Jurkat, Clone E6-1 (cell line): ENCODE data around the gene NR1H2.
"Not testable (repeated sequence)": the region's sequence is repeated elsewhere in the genome, so short reads cannot be mapped to it uniquely, and the experiment has no call there.

Experiments
- DNase-seq: peaks from one replicate; pipeline ENCODE4 v3.0.0-alpha.2; 2011; ENCODE audit warnings: low read depth, low spot score
- H3K4me3 ChIP-seq: 2 replicates; pipeline ENCODE4 v1.5.1; 2011; ENCODE audit warnings: mild to moderate bottlenecking, low read length, control low read depth, moderate library complexity

NR1H2 gene

GRCh38 chr19:50371914-50372475, 4.3 kb upstream of the NR1H2 start:
- H3K4me3 ChIP-seq, result no peak overlapping the region
- DNase-seq, result no peak

DNA sequence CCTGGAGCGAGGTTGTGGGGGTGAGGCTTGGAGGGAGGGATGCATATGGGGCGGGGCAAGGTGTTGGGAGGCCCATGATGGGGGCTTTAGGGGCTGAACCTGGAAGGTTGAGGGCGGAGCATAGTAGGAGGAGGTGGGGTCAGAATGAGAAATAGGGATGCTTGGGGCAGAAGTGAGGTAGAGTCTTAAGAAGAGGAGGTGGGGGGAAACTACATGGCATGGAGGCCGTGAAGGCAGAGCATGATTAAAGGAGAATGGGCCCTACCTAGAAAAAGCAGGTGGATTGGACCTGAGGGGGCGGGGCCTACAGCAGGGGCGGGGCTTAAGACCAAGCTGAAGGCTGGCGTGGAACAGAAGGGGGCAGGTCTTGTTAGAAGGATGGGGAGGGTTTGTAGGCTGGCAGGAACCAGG, 799 bp downstream of the NR1H2 start:
- H3K4me3 ChIP-seq, result peak overlapping the region; percentile 37

DNA sequence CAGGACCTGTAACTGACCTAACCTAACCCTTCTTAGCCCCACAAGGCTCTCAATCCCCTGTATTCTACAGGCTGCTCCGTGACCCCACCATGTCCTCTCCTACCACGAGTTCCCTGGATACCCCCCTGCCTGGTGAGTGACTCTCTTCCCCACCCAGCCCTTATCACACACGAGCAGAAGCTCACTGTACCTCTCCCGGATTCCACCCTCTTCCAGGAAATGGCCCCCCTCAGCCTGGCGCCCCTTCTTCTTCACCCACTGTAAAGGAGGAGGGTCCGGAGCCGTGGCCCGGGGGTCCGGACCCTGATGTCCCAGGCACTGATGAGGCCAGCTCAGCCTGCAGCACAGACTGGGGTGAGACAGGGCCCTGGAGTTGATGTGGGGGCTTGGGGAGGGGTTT, 1.3 kb downstream of the NR1H2 start:
- no peak overlapping the region for H3K4me3 ChIP-seq

More for the DNA sequence above, 799 bp downstream of the NR1H2 start:
- no peak for DNase-seq

DNA sequence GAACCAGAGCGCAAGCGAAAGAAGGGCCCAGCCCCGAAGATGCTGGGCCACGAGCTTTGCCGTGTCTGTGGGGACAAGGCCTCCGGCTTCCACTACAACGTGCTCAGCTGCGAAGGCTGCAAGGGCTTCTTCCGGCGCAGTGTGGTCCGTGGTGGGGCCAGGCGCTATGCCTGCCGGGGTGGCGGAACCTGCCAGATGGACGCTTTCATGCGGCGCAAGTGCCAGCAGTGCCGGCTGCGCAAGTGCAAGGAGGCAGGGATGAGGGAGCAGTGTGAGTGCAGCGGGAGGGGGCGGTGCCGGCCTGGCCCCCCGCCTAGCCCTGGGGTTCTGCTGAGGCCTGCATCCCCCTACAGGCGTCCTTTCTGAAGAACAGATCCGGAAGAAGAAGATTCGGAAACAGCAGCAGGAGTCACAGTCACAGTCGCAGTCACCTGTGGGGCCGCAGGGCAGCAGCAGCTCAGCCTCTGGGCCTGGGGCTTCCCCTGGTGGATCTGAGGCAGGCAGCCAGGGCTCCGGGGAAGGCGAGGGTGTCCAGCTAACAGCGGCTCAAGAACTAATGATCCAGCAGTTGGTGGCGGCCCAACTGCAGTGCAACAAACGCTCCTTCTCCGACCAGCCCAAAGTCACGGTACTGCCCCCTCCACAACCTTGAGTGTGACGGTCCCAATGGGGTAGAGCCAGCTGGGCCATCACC, 2.1 kb downstream of the NR1H2 start:
- no peak overlapping the region for H3K4me3 ChIP-seq
- no peak for DNase-seq

More for the DNA sequence above, 1.3 kb downstream of the NR1H2 start:
- no peak for DNase-seq

DNA sequence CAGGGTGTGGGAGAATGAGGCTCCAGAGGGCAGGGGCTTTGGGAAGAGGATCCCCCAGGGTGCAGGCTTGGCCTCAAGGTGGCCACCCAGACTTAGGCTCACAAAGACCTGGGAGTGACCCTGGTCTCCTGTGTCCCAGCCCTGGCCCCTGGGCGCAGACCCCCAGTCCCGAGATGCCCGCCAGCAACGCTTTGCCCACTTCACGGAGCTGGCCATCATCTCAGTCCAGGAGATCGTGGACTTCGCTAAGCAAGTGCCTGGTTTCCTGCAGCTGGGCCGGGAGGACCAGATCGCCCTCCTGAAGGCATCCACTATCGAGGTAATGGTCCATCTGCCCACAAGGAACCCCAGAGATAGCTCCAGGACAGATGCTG, 2.6 kb downstream of the NR1H2 start:
- no peak overlapping the region for H3K4me3 ChIP-seq

DNA sequence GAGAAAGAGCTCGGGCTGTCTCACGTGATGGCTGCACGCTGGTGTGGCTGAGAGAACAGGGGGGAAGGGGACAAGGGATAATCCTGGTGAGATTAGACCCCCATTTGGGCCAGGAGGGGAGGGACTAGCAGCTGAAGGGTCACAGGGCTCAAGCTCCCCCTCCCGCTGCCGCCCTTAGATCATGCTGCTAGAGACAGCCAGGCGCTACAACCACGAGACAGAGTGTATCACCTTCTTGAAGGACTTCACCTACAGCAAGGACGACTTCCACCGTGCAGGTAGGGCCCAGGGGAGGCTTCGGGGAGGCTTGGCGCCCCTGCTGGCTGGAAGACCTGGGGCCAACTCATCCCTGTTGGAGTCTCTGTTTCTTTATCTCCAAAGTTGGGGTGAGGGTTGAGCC, 3.3 kb downstream of the NR1H2 start:
- no peak for DNase-seq

More for the DNA sequence above, 2.6 kb downstream of the NR1H2 start:
- no peak for DNase-seq

GRCh38 chr19:50380137-50380536, 3.9 kb downstream of the NR1H2 start:
- no peak for DNase-seq
- no peak overlapping the region for H3K4me3 ChIP-seq

More for the DNA sequence above, 3.3 kb downstream of the NR1H2 start:
- no peak overlapping the region for H3K4me3 ChIP-seq

DNA sequence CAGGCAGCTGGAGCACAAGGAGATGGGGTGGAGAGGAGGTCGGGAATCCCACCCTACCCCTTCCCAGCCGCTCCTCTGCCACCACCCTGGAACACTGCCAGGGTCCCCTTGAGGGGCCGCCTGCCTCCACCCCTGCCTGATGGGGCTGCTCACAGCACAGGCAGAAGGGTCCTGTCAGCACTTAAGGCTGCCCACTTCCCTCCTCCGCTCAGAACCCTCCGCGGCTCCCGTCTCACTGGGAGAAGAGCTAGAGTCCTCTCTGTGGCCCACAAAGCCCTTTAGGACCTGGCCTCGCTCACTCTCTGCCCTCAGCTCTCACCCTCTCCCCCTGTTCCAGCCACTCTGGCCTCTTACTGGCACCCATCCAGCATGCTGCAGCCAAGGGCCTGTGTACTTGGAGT, 4.5 kb downstream of the NR1H2 start:
- H3K4me3 ChIP-seq, result no peak overlapping the region
- DNase-seq, result no peak

- H3K4me3 ChIP-seq, result no peak overlapping the region
- no peak for DNase-seq
These were observed 5.8 kb downstream of the NR1H2 start for GRCh38 chr19:50381881-50382729.

DNA sequence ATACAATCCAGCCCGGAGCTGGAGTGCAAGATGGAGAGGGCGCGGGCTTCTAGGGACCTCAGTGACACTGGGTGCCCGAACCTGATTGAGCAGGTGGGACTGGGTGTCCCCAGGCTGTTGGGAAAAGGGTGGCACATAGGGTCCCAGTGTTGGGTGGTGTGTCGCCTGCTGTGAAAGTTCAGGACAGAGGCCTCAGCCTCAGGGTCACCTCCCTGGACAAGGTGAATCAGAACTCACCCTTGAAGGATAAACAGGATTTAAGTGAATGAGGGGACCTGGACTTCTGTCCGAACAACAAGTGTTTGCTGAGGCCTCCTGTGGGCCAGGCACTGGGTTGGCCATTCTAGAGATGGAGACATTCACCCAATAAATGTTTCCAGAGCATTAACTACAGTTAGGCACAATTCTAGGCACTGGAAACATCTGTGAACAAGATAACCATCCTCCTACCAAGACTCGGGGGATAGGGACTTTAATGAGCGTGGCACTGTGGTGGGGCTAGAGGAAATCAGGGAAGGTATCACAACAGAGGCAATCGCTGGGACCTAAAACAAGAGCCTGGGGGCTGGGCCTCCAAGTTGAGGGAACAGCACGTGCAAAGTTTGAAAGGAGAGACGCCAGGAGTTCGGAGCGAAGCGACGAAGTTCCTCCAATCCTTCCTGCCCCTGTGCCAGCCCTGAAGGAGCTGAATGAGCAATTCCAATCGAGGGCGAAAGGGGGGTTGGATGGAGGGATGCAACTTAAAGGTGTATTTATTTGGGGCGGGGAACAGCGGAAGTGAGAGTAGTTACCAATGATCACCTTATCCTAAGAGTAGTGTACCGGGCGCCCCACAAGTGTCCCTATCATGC, 7.0 kb downstream of the NR1H2 start:
- peak overlapping the region; percentile 58 for H3K4me3 ChIP-seq
- no peak for DNase-seq

DNA sequence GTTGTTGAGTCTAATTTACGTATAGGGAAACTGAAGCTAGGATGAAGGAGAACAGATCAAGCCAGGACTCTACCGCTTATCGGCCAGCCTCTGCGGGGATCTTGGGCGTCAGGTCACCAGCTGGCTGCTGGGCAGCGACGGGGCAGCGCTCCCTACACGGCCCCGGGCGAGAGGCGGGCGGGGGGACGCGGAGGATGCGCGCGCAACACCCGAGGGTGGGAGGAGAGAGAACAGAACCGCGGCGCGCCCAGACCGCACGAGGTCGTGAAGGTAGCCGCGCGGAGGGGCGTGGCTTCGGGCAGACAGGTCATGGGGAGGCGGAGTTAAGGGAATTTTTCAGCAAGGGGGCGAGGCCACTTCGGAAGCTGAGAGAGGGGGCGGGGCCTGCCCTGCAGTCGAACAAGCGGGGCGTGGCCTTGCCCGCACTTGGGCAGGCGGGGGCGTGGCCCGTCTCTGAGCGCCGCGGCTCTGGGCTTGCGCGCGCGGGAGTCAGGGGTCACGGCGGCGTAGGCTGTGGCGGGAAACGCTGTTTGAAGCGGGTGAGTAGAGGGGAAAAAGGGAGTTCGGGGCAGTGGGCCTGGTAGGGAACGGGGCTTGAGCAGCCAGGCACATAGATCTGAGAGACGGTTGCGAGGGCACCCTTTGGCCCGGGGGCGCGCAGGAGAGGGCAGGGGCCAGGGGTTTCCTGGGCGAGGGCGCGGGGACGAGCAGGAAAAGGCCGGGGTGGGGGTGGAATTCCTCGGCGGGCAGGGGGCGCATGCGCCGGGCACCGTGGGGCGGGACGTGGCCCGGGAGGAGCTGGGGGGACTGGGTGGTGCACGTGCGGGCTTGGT, 7.8 kb downstream of the NR1H2 start, which contains the start of gene POLD1:
TSS of gene POLD1 (plus strand) at position 496 of the 833 bp plus-strand sequence. CDS start 14,505 bp downstream, outside the sequence.
- peak within 1 kb of the TSS; percentile 97 for H3K4me3 ChIP-seq
- DNase-seq, result peak; percentile 95

GRCh38 chr19:50384685-50385535, 8.7 kb downstream of the NR1H2 start:
- no peak for DNase-seq
- H3K4me3 ChIP-seq, result peak overlapping the region; percentile 97

- no peak overlapping the region for H3K4me3 ChIP-seq
- DNase-seq, result no peak
These were observed 11.1 kb downstream of the NR1H2 start for GRCh38 chr19:50387176-50387867.

- DNase-seq, result no peak
- no peak overlapping the region for H3K4me3 ChIP-seq
These were observed 11.6 kb downstream of the NR1H2 start for GRCh38 chr19:50387868-50388245.

- H3K4me3 ChIP-seq, DNase-seq: not testable (repeated sequence)
These were observed 14.0 kb downstream of the NR1H2 start for GRCh38 chr19:50390295-50390694.

GRCh38 chr19:50390952-50391351, 14.7 kb downstream of the NR1H2 start:
- H3K4me3 ChIP-seq, DNase-seq: not testable (repeated sequence)

DNA sequence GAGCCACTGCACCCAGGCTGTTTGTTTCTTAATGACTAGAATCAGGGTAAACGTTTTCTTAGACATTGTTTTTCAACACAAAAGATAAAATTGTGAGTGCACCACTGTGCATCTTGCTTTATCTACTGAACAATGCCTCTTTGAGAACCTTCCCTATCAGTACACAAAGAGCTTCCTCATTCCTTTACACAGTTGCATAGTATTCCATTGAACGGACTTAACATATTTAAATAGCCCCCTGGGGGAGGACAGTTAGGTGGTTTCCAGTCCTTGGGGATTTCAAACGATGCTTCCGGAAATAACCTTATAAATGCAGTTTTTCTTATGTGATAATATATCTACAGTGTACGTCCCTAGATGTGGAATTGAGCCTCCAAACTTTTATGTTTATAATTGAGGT, 16.5 kb downstream of the NR1H2 start:
- no peak overlapping the region for H3K4me3 ChIP-seq
- no peak for DNase-seq
